Spleen (tissue), 7 donors: ENCODE results near the gene DHCR7.

Experiments
- POLR2A ChIP-seq, 3 donors: fragments of 450-650 bp; IDR thresholded peaks; one replicate each; pipeline ENCODE4 v1.5.1; 2017; ENCODE audit warnings: antibody characterized with exemption in 3 of 3, mild to moderate bottlenecking in 1 of 3
- TF ChIP-seq, protein P1 (sequence below), 11 experiments: fragments of 200-600 bp in 7 of 11; fragments of 450-650 bp in 4 of 11; sonication (generic) in 4 of 11; IDR thresholded peaks in 8 of 11; conservative IDR thresholded peaks in 3 of 11; 1 replicate in 7 of 11; 2 replicates in 4 of 11; pipeline versions ENCODE4 v1.4.0 to v1.8.0; 2016 to 2021; ENCODE audit warnings: antibody characterized with exemption in 11 of 11, inconsistent platforms in 4 of 11, mild to moderate bottlenecking in 1 of 11
- donor health status: DM: no; HTN: no; CAD: no; lungs with moderate emphysema.
- donor health status: DM: no; HTN: no; CAD: no.
- donor health status: DM: no; HTN: no; CAD: no.

DNA sequence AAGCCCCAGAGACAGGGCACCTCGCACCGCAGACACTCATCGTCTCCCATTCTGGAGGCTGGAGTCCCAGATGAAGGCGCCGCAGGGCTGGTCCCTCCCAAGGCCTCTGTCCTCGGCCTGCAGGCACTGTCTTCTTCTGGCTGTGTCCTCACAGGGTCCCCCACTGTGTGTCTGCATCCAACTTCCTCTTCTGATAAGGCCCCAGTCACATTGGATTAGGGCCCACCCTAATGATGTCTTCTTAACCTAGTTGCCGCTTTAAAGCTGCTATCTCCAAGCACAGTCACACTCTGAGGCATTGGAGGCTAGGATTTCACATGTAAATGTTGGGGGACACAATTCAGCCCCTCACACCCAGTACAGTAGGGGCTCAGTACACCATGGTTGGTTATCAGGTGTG lies 48.9 kb downstream of the DHCR7 start:
- TF ChIP-seq, protein P1, sequence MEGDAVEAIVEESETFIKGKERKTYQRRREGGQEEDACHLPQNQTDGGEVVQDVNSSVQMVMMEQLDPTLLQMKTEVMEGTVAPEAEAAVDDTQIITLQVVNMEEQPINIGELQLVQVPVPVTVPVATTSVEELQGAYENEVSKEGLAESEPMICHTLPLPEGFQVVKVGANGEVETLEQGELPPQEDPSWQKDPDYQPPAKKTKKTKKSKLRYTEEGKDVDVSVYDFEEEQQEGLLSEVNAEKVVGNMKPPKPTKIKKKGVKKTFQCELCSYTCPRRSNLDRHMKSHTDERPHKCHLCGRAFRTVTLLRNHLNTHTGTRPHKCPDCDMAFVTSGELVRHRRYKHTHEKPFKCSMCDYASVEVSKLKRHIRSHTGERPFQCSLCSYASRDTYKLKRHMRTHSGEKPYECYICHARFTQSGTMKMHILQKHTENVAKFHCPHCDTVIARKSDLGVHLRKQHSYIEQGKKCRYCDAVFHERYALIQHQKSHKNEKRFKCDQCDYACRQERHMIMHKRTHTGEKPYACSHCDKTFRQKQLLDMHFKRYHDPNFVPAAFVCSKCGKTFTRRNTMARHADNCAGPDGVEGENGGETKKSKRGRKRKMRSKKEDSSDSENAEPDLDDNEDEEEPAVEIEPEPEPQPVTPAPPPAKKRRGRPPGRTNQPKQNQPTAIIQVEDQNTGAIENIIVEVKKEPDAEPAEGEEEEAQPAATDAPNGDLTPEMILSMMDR (IDR thresholded peaks at IDR 0.05 in 8 of 11, conservative IDR thresholded peaks at IDR 0.05 in 3 of 11) = no peak
- no peak for TF ChIP-seq POLR2A (IDR thresholded peaks at IDR 0.05)
